ENCODE data around the gene TRAF3IP1.
"Not testable (repeated sequence)": the region's sequence is repeated elsewhere in the genome, so short reads cannot be mapped to it uniquely, and the experiment has no call there.

Gene TRAF3IP1

GRCh38 chr2:238382381-238382781 lies 62.1 kb downstream of the TRAF3IP1 start:
- DNase-seq = no peak

- DNase-seq = no peak
Observed at GRCh38 chr2:238383135-238383534, 62.8 kb downstream of the TRAF3IP1 start.

- DNase-seq = no peak
Observed at GRCh38 chr2:238383743-238384380, 63.5 kb downstream of the TRAF3IP1 start.

- no peak for DNase-seq
Observed at GRCh38 chr2:238387332-238387731, 67.0 kb downstream of the TRAF3IP1 start.

- no peak for DNase-seq
Observed at GRCh38 chr2:238388794-238389193, 68.5 kb downstream of the TRAF3IP1 start.

GRCh38 chr2:238389988-238390589 lies 69.8 kb downstream of the TRAF3IP1 start:
- DNase-seq = no peak

GRCh38 chr2:238391042-238391689 lies 70.8 kb downstream of the TRAF3IP1 start:
- DNase-seq = no peak

GRCh38 chr2:238396663-238397062 lies 76.3 kb downstream of the TRAF3IP1 start:
- no peak for DNase-seq

- DNase-seq = no peak
Observed at GRCh38 chr2:238397356-238397755, 77.0 kb downstream of the TRAF3IP1 start.

- no peak for DNase-seq
Observed at GRCh38 chr2:238398577-238398976, 78.3 kb downstream of the TRAF3IP1 start.

- no peak for DNase-seq
Observed at GRCh38 chr2:238399094-238399493, 78.8 kb downstream of the TRAF3IP1 start.

- DNase-seq = no peak
Observed at GRCh38 chr2:238401551-238401950, 81.2 kb downstream of the TRAF3IP1 start.

GRCh38 chr2:238403632-238404405 lies 83.5 kb downstream of the TRAF3IP1 start:
- DNase-seq = no peak

GRCh38 chr2:238404406-238405216 lies 84.3 kb downstream of the TRAF3IP1 start:
- DNase-seq = no peak

GRCh38 chr2:238405217-238405555 lies 84.9 kb downstream of the TRAF3IP1 start:
- not testable (repeated sequence) for DNase-seq

- DNase-seq = no peak
Observed at GRCh38 chr2:238406221-238406997, 86.1 kb downstream of the TRAF3IP1 start.

GRCh38 chr2:238406998-238407285 lies 86.6 kb downstream of the TRAF3IP1 start:
- DNase-seq = no peak

GRCh38 chr2:238407566-238407965 lies 87.2 kb downstream of the TRAF3IP1 start:
- DNase-seq = no peak

GRCh38 chr2:238408615-238409340 lies 88.5 kb downstream of the TRAF3IP1 start:
- no peak for DNase-seq

- no peak for DNase-seq
Observed at GRCh38 chr2:238409341-238410199, 89.3 kb downstream of the TRAF3IP1 start.

Data from activated CD4-positive, alpha-beta T cell treated with anti-CD3 and anti-CD28 coated beads, Interleukin-2, amount 50 U/mL, for 48 hours (primary cell).